Keratinocyte (primary cell): ENCODE results near the gene ISX. TPM values are rescaled to one million over a fixed set of nuclear protein-coding genes. Genes with fewer than 3 reads are reported as not detected.

Source experiments
- DNase-seq: peaks from one replicate; pipeline ENCODE4 v3.0.0-alpha.2; 2011; ENCODE audit warnings: low read depth, missing footprints, low spot score
- FAIRE-seq: peaks from 2 replicates; lab custom pipeline; 2011; peaks lifted over from hg19 to GRCh38; lab: Jason Lieb, UNC
- H2AFZ ChIP-seq: 2 replicates; pipeline ENCODE4 v1.6.0; 2012; ENCODE audit warnings: low read length, control low read depth, inconsistent platforms; ENCODE audit not compliant: control insufficient read depth
- H3K27ac ChIP-seq: 2 replicates; pipeline ENCODE4 v1.5.1; 2011; ENCODE audit warnings: low read length; ENCODE audit not compliant: control insufficient read depth, insufficient read depth
- H3K27me3 ChIP-seq: 3 replicates; pipeline ENCODE4 v1.6.0; 2011; ENCODE audit warnings: low read length; ENCODE audit not compliant: control insufficient read depth, insufficient read depth; ENCODE audit errors: extremely low read depth
- H3K36me3 ChIP-seq, 2 experiments: 2 replicates in 1 of 2; 3 replicates in 1 of 2; pipeline ENCODE4 v1.5.1; 2011; ENCODE audit warnings: low read length in 2 of 2, mild to moderate bottlenecking in 1 of 2; ENCODE audit not compliant: control insufficient read depth in 2 of 2, insufficient read depth in 2 of 2; ENCODE audit errors: extremely low read depth in 1 of 2
- H3K4me1 ChIP-seq: 3 replicates; pipeline ENCODE4 v1.5.1; 2011; ENCODE audit warnings: low read length; ENCODE audit not compliant: control insufficient read depth, insufficient read depth; ENCODE audit errors: extremely low read depth
- H3K4me2 ChIP-seq: 3 replicates; pipeline ENCODE4 v1.6.0; 2011; ENCODE audit warnings: low read depth, low read length; ENCODE audit not compliant: control insufficient read depth, insufficient read depth; ENCODE audit errors: extremely low read depth
- H3K4me3 ChIP-seq, 3 experiments: fragments of 200-600 bp in 1 of 3; sonication (generic) in 1 of 3; 2 replicates in 2 of 3; 3 replicates in 1 of 3; pipeline ENCODE4 v1.5.1; 2011 to 2016; ENCODE audit warnings: low read length in 3 of 3, mild to moderate bottlenecking in 3 of 3, control low read depth in 2 of 3, inconsistent platforms in 1 of 3, low read depth in 1 of 3, mixed read lengths in 1 of 3, mixed run types in 1 of 3, moderate library complexity in 1 of 3; ENCODE audit not compliant: control insufficient read depth in 2 of 3, insufficient read depth in 2 of 3; ENCODE audit errors: extremely low read depth in 1 of 3
- H3K79me2 ChIP-seq: 2 replicates; pipeline ENCODE4 v1.6.0; 2012; ENCODE audit warnings: low read length; ENCODE audit not compliant: control insufficient read depth, insufficient read depth
- H3K9ac ChIP-seq: 3 replicates; pipeline ENCODE4 v1.6.0; 2011; ENCODE audit warnings: low read length; ENCODE audit not compliant: control insufficient read depth, insufficient read depth; ENCODE audit errors: extremely low read depth
- H3K9me1 ChIP-seq: 3 replicates; pipeline ENCODE4 v1.6.0; 2011; ENCODE audit warnings: low read length; ENCODE audit not compliant: control insufficient read depth, insufficient read depth; ENCODE audit errors: extremely low read depth
- H3K9me3 ChIP-seq: 2 replicates; pipeline ENCODE4 v1.5.1; 2012; ENCODE audit warnings: low read depth, low read length; ENCODE audit not compliant: control insufficient read depth
- H4K20me1 ChIP-seq: 3 replicates; pipeline ENCODE4 v1.6.0; 2011; ENCODE audit warnings: low read length; ENCODE audit not compliant: control insufficient read depth, insufficient read depth; ENCODE audit errors: extremely low read depth
- EZH2 ChIP-seq: IDR thresholded peaks from one replicate; pipeline ENCODE4 v1.6.1; 2012; ENCODE audit warnings: inconsistent platforms, mild to moderate bottlenecking, low read length, moderate library complexity
- dilution Hi-C: fragments of 300-500 bp; cut with MboI; formaldehyde crosslinking; loops from one replicate; pipeline ENCODE4 v1.7.0; 2020; ENCODE audit warnings: low sequenced_read_pairs; ENCODE audit not compliant: extremely low pct_ligation_motif_present
- polyA plus RNA-seq, 5 experiments: library from polyadenylated mRNA; depleted of rRNA in 3 of 5; stranded (reverse) in 3 of 5; stranded (forward) in 1 of 5; unstranded in 1 of 5; fragments of >200 nt; gene quantifications; 1 replicate in 1 of 5; 2 replicates in 3 of 5; 3 replicates in 1 of 5; pipeline versions ENCODE4 v1.2.1 to v1.2.3, GENCODE V29; 2011 to 2012; ENCODE audit warnings: missing spikeins in 2 of 5, low read depth in 1 of 5, low replicate concordance in 1 of 5
- TF ChIP-seq, protein P1 (sequence below), 3 experiments: IDR thresholded peaks in 1 of 3; conservative IDR thresholded peaks in 1 of 3; optimal IDR thresholded peaks in 1 of 3; 2 replicates in 2 of 3; 3 replicates in 1 of 3; pipeline versions ENCODE3 to v1.5.1; 2011; ENCODE audit warnings: low read length in 3 of 3, mild to moderate bottlenecking in 3 of 3, moderate library complexity in 2 of 3, control low read depth in 1 of 3, inconsistent platforms in 1 of 3; ENCODE audit not compliant: insufficient read depth in 2 of 3; ENCODE audit errors: extremely low read depth in 1 of 3

ISX gene
- polyA plus RNA-seq, 1 donor (not counting 4 experiments of a cell fraction or from before 2014, with no cell fraction given), result not detected

DNA sequence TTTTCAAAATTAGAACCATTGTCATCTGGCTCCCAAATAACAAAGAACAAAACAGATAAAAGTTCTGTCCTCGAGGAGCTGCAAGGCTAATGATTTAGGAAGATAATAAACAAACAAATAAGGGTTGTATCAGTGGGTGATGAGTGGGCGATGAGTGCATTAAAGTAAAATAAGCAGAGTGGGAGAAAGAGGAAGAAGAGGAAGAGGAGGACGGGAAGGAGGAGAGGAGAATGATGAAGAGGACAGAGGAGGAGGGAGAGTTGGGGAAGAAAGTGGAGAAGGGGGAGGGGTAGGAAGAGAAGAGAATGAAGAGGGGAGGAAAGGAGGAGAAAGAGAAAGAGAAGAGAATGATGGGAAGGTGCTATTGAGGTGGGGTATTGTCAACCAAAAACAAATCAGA, 33.4 kb upstream of the ISX start:
- Histone ChIP-seq H3K9me3 (no peaks in the 10 kb centered on the region), H3K79me2 (no peaks in the 10 kb centered on the region), H3K9me1 (no peaks in the 10 kb centered on the region), H3K4me1 (no peaks in the 10 kb centered on the region), H3K27me3 (no peaks in the 10 kb centered on the region), H3K27ac (no peak overlapping the region), H3K9ac (no peak overlapping the region), H2AFZ (no peak overlapping the region), H4K20me1 (no peaks in the 10 kb centered on the region), H3K4me3 (no peak overlapping the region), H3K4me2 (no peak overlapping the region), H3K36me3 (no peaks in the 10 kb centered on the region)
- DNase-seq, result no peak
- TF ChIP-seq, protein P1, sequence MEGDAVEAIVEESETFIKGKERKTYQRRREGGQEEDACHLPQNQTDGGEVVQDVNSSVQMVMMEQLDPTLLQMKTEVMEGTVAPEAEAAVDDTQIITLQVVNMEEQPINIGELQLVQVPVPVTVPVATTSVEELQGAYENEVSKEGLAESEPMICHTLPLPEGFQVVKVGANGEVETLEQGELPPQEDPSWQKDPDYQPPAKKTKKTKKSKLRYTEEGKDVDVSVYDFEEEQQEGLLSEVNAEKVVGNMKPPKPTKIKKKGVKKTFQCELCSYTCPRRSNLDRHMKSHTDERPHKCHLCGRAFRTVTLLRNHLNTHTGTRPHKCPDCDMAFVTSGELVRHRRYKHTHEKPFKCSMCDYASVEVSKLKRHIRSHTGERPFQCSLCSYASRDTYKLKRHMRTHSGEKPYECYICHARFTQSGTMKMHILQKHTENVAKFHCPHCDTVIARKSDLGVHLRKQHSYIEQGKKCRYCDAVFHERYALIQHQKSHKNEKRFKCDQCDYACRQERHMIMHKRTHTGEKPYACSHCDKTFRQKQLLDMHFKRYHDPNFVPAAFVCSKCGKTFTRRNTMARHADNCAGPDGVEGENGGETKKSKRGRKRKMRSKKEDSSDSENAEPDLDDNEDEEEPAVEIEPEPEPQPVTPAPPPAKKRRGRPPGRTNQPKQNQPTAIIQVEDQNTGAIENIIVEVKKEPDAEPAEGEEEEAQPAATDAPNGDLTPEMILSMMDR (optimal IDR thresholded peaks at IDR 0.05 in 1 of 3, IDR thresholded peaks at IDR 0.05 in 1 of 3, conservative IDR thresholded peaks at IDR 0.05 in 1 of 3; ENCODE audit: extremely low read depth in 1 of 3, insufficient read depth in 2 of 3, low read length in 3 of 3), result no peak
- no peak for TF ChIP-seq EZH2
- dilution Hi-C loops, result no loop called here
- FAIRE-seq, result no peak

DNA sequence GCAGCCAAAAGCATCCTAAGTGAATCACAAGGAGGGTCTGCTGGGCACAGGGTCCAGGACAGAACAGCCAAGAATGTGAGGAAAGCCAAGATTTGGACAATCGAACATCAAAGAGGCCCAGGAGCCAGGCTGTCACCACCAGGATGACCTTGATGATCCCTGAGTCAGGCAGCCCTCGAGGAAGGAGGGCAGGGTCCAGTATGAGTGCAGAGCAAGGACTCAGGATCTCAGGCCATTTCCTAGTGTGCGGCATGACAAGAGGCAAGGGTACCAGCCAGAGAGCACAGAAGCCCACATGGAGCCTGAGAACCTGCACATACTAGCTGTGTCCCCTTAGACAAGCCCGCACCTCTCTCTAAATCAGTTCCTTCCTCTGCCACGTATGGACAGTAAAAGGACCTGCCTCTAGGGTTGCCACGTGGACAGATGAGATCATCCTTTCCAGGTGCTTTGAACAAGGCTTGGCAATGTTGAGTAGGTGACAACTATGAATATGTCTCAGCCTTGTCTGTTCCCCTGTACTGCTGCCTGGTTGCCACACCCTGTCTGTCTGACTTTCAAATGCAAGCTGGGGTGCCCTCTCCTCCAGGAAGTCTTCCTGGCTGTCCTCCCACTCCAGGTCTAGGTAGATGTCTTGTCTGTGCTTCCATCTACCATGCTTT, 32.2 kb upstream of the ISX start:
- FAIRE-seq (no peak), DNase-seq (no peak)
- H3K27me3 ChIP-seq, result no peaks in the 10 kb centered on the region
- no peaks in the 10 kb centered on the region for H3K79me2 ChIP-seq
- H3K9me1 ChIP-seq, result no peaks in the 10 kb centered on the region
- H3K9me3 ChIP-seq, result no peaks in the 10 kb centered on the region
- no peak overlapping the region for H3K4me2 ChIP-seq
- no peaks in the 10 kb centered on the region for H4K20me1 ChIP-seq
- H3K27ac ChIP-seq, result no peak overlapping the region
- no peak overlapping the region for H2AFZ ChIP-seq
- no peaks in the 10 kb centered on the region for H3K4me1 ChIP-seq
- dilution Hi-C loops, result no loop called here
- H3K9ac ChIP-seq, result no peak overlapping the region
- no peak for TF ChIP-seq EZH2
- TF ChIP-seq, protein P1 (optimal IDR thresholded peaks at IDR 0.05 in 1 of 3, IDR thresholded peaks at IDR 0.05 in 1 of 3, conservative IDR thresholded peaks at IDR 0.05 in 1 of 3; ENCODE audit: extremely low read depth in 1 of 3, insufficient read depth in 2 of 3, low read length in 3 of 3), result no peak
- no peak overlapping the region for H3K4me3 ChIP-seq
- no peaks in the 10 kb centered on the region for H3K36me3 ChIP-seq
